Measurements from ENCODE around the gene POLR1D. TPM values are rescaled to one million over a fixed set of nuclear protein-coding genes. Genes with fewer than 3 reads are reported as not detected.

Gene POLR1D
- 125 and 154 TPM in 2 replicates for total RNA-seq

GRCh38 chr13:27621366-27622101 is at the start of gene POLR1D:
POLR1D (plus strand) TSS chr13:27621892; CDS start chr13:27621984, 92 bp downstream.

GRCh38 chr13:27620377-27621115 is 1.1 kb upstream of the POLR1D start, which contains the start of gene LNX2:
LNX2 (minus strand) TSS chr13:27620529; CDS start chr13:27581703, 38,826 bp downstream.

Other genes with a start within 250 kb of the POLR1D start
- 91.2 and 129 TPM in 2 replicates for gene GTF3A, start 197.3 kb upstream of the POLR1D start, total RNA-seq
- 52.6 and 66.7 TPM in 2 replicates for gene MTIF3, start 171.3 kb upstream of the POLR1D start, total RNA-seq
- 34.5 and 38.7 TPM in 2 replicates for gene LNX2, start 1.4 kb upstream of the POLR1D start, total RNA-seq
- not detected in 2 replicates for gene GSX1, start 170.6 kb downstream of the POLR1D start, total RNA-seq

Measured in nasal cavity respiratory epithelium epithelial cell of viscerocranial mucosa (primary cell).